Loucy (cell line): ENCODE results near the gene OLFM1.

ENCODE experiments used
- H2AFZ ChIP-seq: fragments of 200-600 bp; sonication (generic); 2 replicates; pipeline ENCODE4 v1.6.0; 2016; ENCODE audit warnings: antibody characterized with exemption, mild to moderate bottlenecking, low read length, moderate library complexity
- H3F3A ChIP-seq: fragments of 200-600 bp; 2 replicates; pipeline ENCODE4 v1.6.0; 2016; ENCODE audit warnings: antibody characterized with exemption, low read depth, mild to moderate bottlenecking
- H3K27me3 ChIP-seq: fragments of 200-600 bp; sonication (generic); 2 replicates; pipeline ENCODE4 v1.6.1; 2014; ENCODE audit warnings: low read length, mild to moderate bottlenecking; ENCODE audit not compliant: insufficient read depth, poor library complexity, severe bottlenecking
- H3K36me3 ChIP-seq: fragments of 200-600 bp; sonication (generic); 2 replicates; pipeline ENCODE4 v1.6.1; 2016; ENCODE audit warnings: low read length; ENCODE audit not compliant: insufficient read depth
- H3K4me1 ChIP-seq: fragments of 200-600 bp; sonication (generic); 2 replicates; pipeline ENCODE4 v1.5.1; 2014; ENCODE audit warnings: low read length, mild to moderate bottlenecking; ENCODE audit not compliant: insufficient read depth, poor library complexity, severe bottlenecking
- H3K4me2 ChIP-seq: fragments of 200-600 bp; sonication (generic); 2 replicates; pipeline ENCODE4 v1.6.0; 2014; ENCODE audit warnings: antibody characterized with exemption, low read length, low read depth, mild to moderate bottlenecking; ENCODE audit not compliant: poor library complexity, severe bottlenecking
- H3K4me3 ChIP-seq: fragments of 200-600 bp; sonication (generic); 2 replicates; pipeline ENCODE4 v1.5.1; 2014; ENCODE audit warnings: low read length, mild to moderate bottlenecking, mixed read lengths; ENCODE audit not compliant: poor library complexity, severe bottlenecking
- H3K79me2 ChIP-seq: fragments of 200-600 bp; sonication (generic); 2 replicates; pipeline ENCODE4 v1.6.1; 2014; ENCODE audit warnings: low read length; ENCODE audit not compliant: insufficient read depth
- H3K9ac ChIP-seq: fragments of 200-600 bp; sonication (generic); 2 replicates; pipeline ENCODE4 v1.6.0; 2014; ENCODE audit warnings: mild to moderate bottlenecking, low read depth, low read length, moderate library complexity; ENCODE audit not compliant: poor library complexity, severe bottlenecking
- H3K9me2 ChIP-seq: fragments of 200-600 bp; sonication (generic); replicated peaks from 2 replicates; pipeline ENCODE4 v1.6.1; 2016; ENCODE audit warnings: low read depth, low read length, mixed read lengths
- H3K9me3 ChIP-seq: fragments of 200-600 bp; sonication (generic); 2 replicates; pipeline ENCODE4 v1.6.1; 2014; ENCODE audit warnings: mild to moderate bottlenecking, antibody characterized with exemption, low read length, low read depth; ENCODE audit not compliant: insufficient read depth
- H4K20me1 ChIP-seq: fragments of 200-600 bp; sonication (generic); 2 replicates; pipeline ENCODE4 v1.6.0; 2014; ENCODE audit warnings: antibody characterized with exemption, low read length, mild to moderate bottlenecking; ENCODE audit not compliant: insufficient read depth, poor library complexity, severe bottlenecking
- CTCF ChIP-seq: fragments of 200-600 bp; sonication (generic); conservative IDR thresholded peaks from 2 replicates; pipeline ENCODE4 v1.5.1; 2014; ENCODE audit warnings: mild to moderate bottlenecking, antibody characterized with exemption, low read length
- EZH2phosphoT487 ChIP-seq: fragments of 200-600 bp; IDR thresholded peaks from 2 replicates; pipeline ENCODE4 v1.6.1; 2018; ENCODE audit warnings: antibody characterized with exemption, mild to moderate bottlenecking, moderate library complexity, borderline replicate concordance

The OLFM1 gene

GRCh38 chr9:135082536-135082935, 4.9 kb upstream of the OLFM1 start:
- no peak overlapping the region for H3K4me2 ChIP-seq
- H3K79me2 ChIP-seq = no peaks in the 10 kb centered on the region
- H3K4me1 ChIP-seq = no peaks in the 10 kb centered on the region
- no peaks in the 10 kb centered on the region for H3K27me3 ChIP-seq
- no peaks in the 10 kb centered on the region for H3K9me3 ChIP-seq
- no peaks in the 10 kb centered on the region for H3K9me2 ChIP-seq
- no peaks in the 10 kb centered on the region for H4K20me1 ChIP-seq
- H2AFZ ChIP-seq = no peak overlapping the region
- no peak overlapping the region for H3K9ac ChIP-seq
- H3K36me3 ChIP-seq = no peaks in the 10 kb centered on the region
- no peak overlapping the region for H3K4me3 ChIP-seq
- H3F3A ChIP-seq = no peaks in the 10 kb centered on the region
- TF ChIP-seq CTCF (no peak), EZH2phosphoT487 (no peak)

- Histone ChIP-seq H3K9ac (no peak overlapping the region), H3K4me3 (no peak overlapping the region), H3K4me2 (no peak overlapping the region), H3K9me3 (no peaks in the 10 kb centered on the region), H3K27me3 (no peaks in the 10 kb centered on the region), H3K4me1 (no peaks in the 10 kb centered on the region), H4K20me1 (no peaks in the 10 kb centered on the region), H3F3A (no peaks in the 10 kb centered on the region), H2AFZ (no peak overlapping the region), H3K9me2 (no peaks in the 10 kb centered on the region), H3K36me3 (no peaks in the 10 kb centered on the region), H3K79me2 (no peaks in the 10 kb centered on the region)
- no peak for TF ChIP-seq EZH2phosphoT487
- TF ChIP-seq CTCF = no peak
Measured at GRCh38 chr9:135083241-135083810, 4.1 kb upstream of the OLFM1 start.

- Histone ChIP-seq H3K36me3 (no peaks in the 10 kb centered on the region), H2AFZ (no peak overlapping the region), H3K4me1 (no peaks in the 10 kb centered on the region), H3K27me3 (no peaks in the 10 kb centered on the region), H3K9ac (no peak overlapping the region), H3K4me2 (no peak overlapping the region), H3K9me3 (no peaks in the 10 kb centered on the region), H3F3A (no peaks in the 10 kb centered on the region), H3K79me2 (no peaks in the 10 kb centered on the region), H3K4me3 (no peak overlapping the region), H4K20me1 (no peaks in the 10 kb centered on the region), H3K9me2 (no peaks in the 10 kb centered on the region)
- no peak for TF ChIP-seq EZH2phosphoT487
- no peak for TF ChIP-seq CTCF
Measured at GRCh38 chr9:135083831-135084230, 3.6 kb upstream of the OLFM1 start.
